CD4-positive, alpha-beta T cell treated with Interleukin-12 subunit alpha and Interleukin-12 subunit beta, for 1 hour (primary cell): ENCODE data around the gene L1TD1.
"Not testable (repeated sequence)": the region's sequence is repeated elsewhere in the genome, so short reads cannot be mapped to it uniquely, and the experiment has no call there.

ENCODE experiments used
- DNase-seq: peaks from one replicate; pipeline ENCODE4 v3.0.0-alpha.2; 2020

L1TD1 gene

GRCh38 chr1:62237950-62238374 lies 43.3 kb downstream of the L1TD1 start:
- DNase-seq = no peak

GRCh38 chr1:62238507-62238906 lies 43.9 kb downstream of the L1TD1 start:
- DNase-seq = no peak

GRCh38 chr1:62239652-62240403 lies 45.2 kb downstream of the L1TD1 start:
- not testable (repeated sequence) for DNase-seq

GRCh38 chr1:62240651-62241370 lies 46.2 kb downstream of the L1TD1 start:
- no peak for DNase-seq

GRCh38 chr1:62241371-62242131 lies 46.9 kb downstream of the L1TD1 start:
- no peak for DNase-seq

- not testable (repeated sequence) for DNase-seq
These were observed 49.7 kb downstream of the L1TD1 start for GRCh38 chr1:62244380-62244779.

- no peak for DNase-seq
These were observed 50.6 kb downstream of the L1TD1 start for GRCh38 chr1:62245201-62245600.

- DNase-seq = no peak
These were observed 52.9 kb downstream of the L1TD1 start for GRCh38 chr1:62247391-62248168.

GRCh38 chr1:62250126-62250726 lies 55.6 kb downstream of the L1TD1 start:
- no peak for DNase-seq

GRCh38 chr1:62259551-62259950 lies 64.9 kb downstream of the L1TD1 start:
- no peak for DNase-seq

GRCh38 chr1:62260688-62261087 lies 66.0 kb downstream of the L1TD1 start:
- no peak for DNase-seq
